H9 (cell line): ENCODE data around the gene BPIFB4. TPM values are rescaled to one million over a fixed set of nuclear protein-coding genes. Genes with fewer than 3 reads are reported as not detected.

Source experiments
- DNase-seq: peaks from one replicate; pipeline ENCODE4 v3.0.0-alpha.2; 2017
- H2AFZ ChIP-seq: one replicate; pipeline ENCODE4 v1.6.1; 2013; ENCODE audit warnings: mild to moderate bottlenecking, low read length, control low read depth, moderate library complexity
- H2AK5ac ChIP-seq: 2 replicates; pipeline ENCODE4 v1.6.1; 2013; ENCODE audit warnings: low read length, control low read depth, mixed read lengths; ENCODE audit not compliant: insufficient read length
- H2BK120ac ChIP-seq: one replicate; pipeline ENCODE4 v1.6.1; 2013; ENCODE audit warnings: low read depth, mild to moderate bottlenecking, low read length, control low read depth, inconsistent platforms; ENCODE audit not compliant: poor library complexity, severe bottlenecking
- H2BK12ac ChIP-seq: 2 replicates; pipeline ENCODE4 v1.6.1; 2013; ENCODE audit warnings: low read length, control low read depth, mixed read lengths, low read depth; ENCODE audit not compliant: insufficient read length
- H2BK15ac ChIP-seq: 2 replicates; pipeline ENCODE4 v1.6.1; 2013; ENCODE audit warnings: low read depth, low read length, control low read depth
- H2BK20ac ChIP-seq: one replicate; pipeline ENCODE4 v1.6.1; 2013; ENCODE audit warnings: low read depth, mild to moderate bottlenecking, low read length, control low read depth, inconsistent platforms; ENCODE audit not compliant: poor library complexity, severe bottlenecking
- H2BK5ac ChIP-seq: 2 replicates; pipeline ENCODE4 v1.6.1; 2013; ENCODE audit warnings: low read length, control low read depth, mixed read lengths; ENCODE audit not compliant: insufficient read length
- H3K14ac ChIP-seq: 2 replicates; pipeline ENCODE4 v1.6.1; 2013; ENCODE audit warnings: low read length, control low read depth; ENCODE audit not compliant: insufficient read depth
- H3K18ac ChIP-seq: 2 replicates; pipeline ENCODE4 v1.6.1; 2013; ENCODE audit warnings: low read depth, mild to moderate bottlenecking, mixed read lengths, low read length, control low read depth; ENCODE audit not compliant: insufficient read length
- H3K23ac ChIP-seq: 2 replicates; pipeline ENCODE4 v1.6.1; 2013; ENCODE audit warnings: low read length, control low read depth, mixed read lengths, low read depth; ENCODE audit not compliant: insufficient read length
- H3K23me2 ChIP-seq: 2 replicates; pipeline ENCODE4 v1.6.1; 2013; ENCODE audit warnings: low read depth, mild to moderate bottlenecking, mixed read lengths, low read length, control low read depth; ENCODE audit not compliant: insufficient read length, poor library complexity, severe bottlenecking
- H3K27ac ChIP-seq: 2 replicates; pipeline ENCODE4 v1.5.1; 2013; ENCODE audit warnings: low read length, control low read depth, mixed read lengths, low read depth; ENCODE audit not compliant: insufficient read length
- H3K27me3 ChIP-seq: 2 replicates; pipeline ENCODE4 v1.6.1; 2013; ENCODE audit warnings: low read length, control low read depth, inconsistent platforms; ENCODE audit not compliant: insufficient read depth
- H3K4ac ChIP-seq: 2 replicates; pipeline ENCODE4 v1.6.1; 2013; ENCODE audit warnings: low read depth, mild to moderate bottlenecking, control low read depth, inconsistent platforms, low read length, moderate library complexity
- H3K4me1 ChIP-seq: 2 replicates; pipeline ENCODE4 v1.6.1; 2013; ENCODE audit warnings: low read length, control low read depth, inconsistent platforms; ENCODE audit not compliant: insufficient read depth
- H3K4me2 ChIP-seq: 2 replicates; pipeline ENCODE4 v1.6.1; 2013; ENCODE audit warnings: low read length, control low read depth, mixed read lengths; ENCODE audit not compliant: insufficient read length, insufficient read depth
- H3K56ac ChIP-seq: 2 replicates; pipeline ENCODE4 v1.6.1; 2013; ENCODE audit warnings: low read depth, mild to moderate bottlenecking, mixed read lengths, low read length, control low read depth; ENCODE audit not compliant: insufficient read length
- H3K79me1 ChIP-seq: 2 replicates; pipeline ENCODE4 v1.6.1; 2013; ENCODE audit warnings: low read depth, mild to moderate bottlenecking, moderate library complexity, low read length, control low read depth, inconsistent platforms; ENCODE audit not compliant: insufficient read depth, poor library complexity, severe bottlenecking
- H3K79me2 ChIP-seq: 2 replicates; pipeline ENCODE4 v1.6.1; 2013; ENCODE audit warnings: low read length, control low read depth, inconsistent platforms; ENCODE audit not compliant: insufficient read depth
- H3K9ac ChIP-seq: 2 replicates; pipeline ENCODE4 v1.6.1; 2013; ENCODE audit warnings: low read length, control low read depth, mixed read lengths; ENCODE audit not compliant: insufficient read length; ENCODE audit errors: extremely low read depth
- H3K9me3 ChIP-seq: one replicate; pipeline ENCODE4 v1.6.1; 2013; ENCODE audit warnings: low read depth, low read length, inconsistent platforms; ENCODE audit not compliant: control insufficient read depth
- H3T11ph ChIP-seq: one replicate; pipeline ENCODE4 v1.6.1; 2013; ENCODE audit warnings: mild to moderate bottlenecking, low read length, control low read depth, inconsistent platforms
- H4K20me1 ChIP-seq: one replicate; pipeline ENCODE4 v1.6.1; 2013; ENCODE audit not compliant: control insufficient read depth, insufficient read length, insufficient read depth
- H4K5ac ChIP-seq: 2 replicates; pipeline ENCODE4 v1.6.1; 2013; ENCODE audit warnings: low read depth, mild to moderate bottlenecking, mixed read lengths, low read length, control low read depth; ENCODE audit not compliant: insufficient read length
- H4K8ac ChIP-seq: replicated peaks from 2 replicates; pipeline ENCODE4 v1.6.1; 2013; ENCODE audit warnings: low read length, control low read depth, mixed read lengths, low read depth; ENCODE audit not compliant: insufficient read length
- H4K91ac ChIP-seq: 2 replicates; pipeline ENCODE4 v1.6.1; 2013; ENCODE audit warnings: low read depth, mild to moderate bottlenecking, moderate library complexity, mixed read lengths, low read length, control low read depth; ENCODE audit not compliant: insufficient read length
- H3K27ac Mint-ChIP-seq, 3 experiments: 2 replicates in 2 of 3; 3 replicates in 1 of 3; pipeline ENCODE4 v1.8.0; 2020 to 2021; ENCODE audit warnings: mixed read lengths in 3 of 3, mild to moderate bottlenecking in 1 of 3, moderate library complexity in 1 of 3
- H3K27me3 Mint-ChIP-seq: 2 replicates; pipeline ENCODE4 v1.8.0; 2021; ENCODE audit warnings: low read depth, mild to moderate bottlenecking, moderate library complexity, mixed read lengths
- H3K36me3 Mint-ChIP-seq, 3 experiments: 2 replicates in 2 of 3; 3 replicates in 1 of 3; pipeline ENCODE4 v1.8.0; 2020 to 2021; ENCODE audit warnings: low read depth in 3 of 3, mixed read lengths in 3 of 3; ENCODE audit not compliant: insufficient read depth in 1 of 3
- H3K4me1 Mint-ChIP-seq, 2 experiments: 2 replicates each; pipeline ENCODE4 v1.8.0; 2020; ENCODE audit warnings: mixed read lengths in 2 of 2
- H3K4me3 Mint-ChIP-seq, 2 experiments: 2 replicates in 1 of 2; 3 replicates in 1 of 2; pipeline ENCODE4 v1.8.0; 2020 to 2021; ENCODE audit warnings: mild to moderate bottlenecking in 2 of 2, mixed read lengths in 2 of 2, moderate library complexity in 1 of 2
- H3K9me3 Mint-ChIP-seq, 2 experiments: 2 replicates in 1 of 2; 3 replicates in 1 of 2; pipeline ENCODE4 v1.8.0; 2020; ENCODE audit warnings: mild to moderate bottlenecking in 2 of 2, mixed read lengths in 2 of 2, moderate library complexity in 1 of 2
- WGBS: extraction: QIAGEN DNeasy Blood & Tissue Kit; methylation state at CpG from one replicate; pipeline ENCODE4 v1.1.7; 2013; ENCODE audit warnings: missing lambda C conversion rate, low lambda C conversion rate, mixed read lengths; ENCODE audit not compliant: insufficient read length; ENCODE audit errors: extremely low coverage; 5-methylcytosine and 5-hydroxymethylcytosine counted together
- total RNA-seq: library from RNA; stranded (reverse); gene quantifications from 2 replicates; pipeline ENCODE4 v1.2.1, GENCODE V29; 2021
- TF ChIP-seq, protein P1 (sequence below): fragments of 200-600 bp; sonication (generic); conservative IDR thresholded peaks from 3 replicates; pipeline ENCODE4 v1.8.0; 2021; ENCODE audit warnings: antibody characterized with exemption, mild to moderate bottlenecking

BPIFB4 gene
- total RNA-seq, 1 experiment from 2014 or later = not detected

DNA sequence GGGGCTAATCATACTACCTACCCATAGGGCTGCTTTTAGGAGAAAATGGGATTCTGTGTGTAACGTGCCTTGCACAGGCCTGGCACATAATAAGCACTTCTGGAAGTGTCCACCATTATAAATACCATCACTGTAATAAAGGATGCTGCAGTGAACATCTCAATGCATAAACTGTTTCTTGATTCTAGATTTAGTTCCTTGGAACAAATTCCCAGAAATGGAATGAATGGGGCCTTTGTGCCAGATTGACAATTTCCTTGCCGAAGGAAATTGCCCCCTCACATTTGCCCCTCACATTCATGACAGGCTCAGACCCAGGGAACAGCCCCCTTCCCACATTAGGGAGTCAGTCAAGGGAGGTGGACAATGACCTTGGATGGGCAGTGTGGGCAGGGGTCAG, 29.2 kb downstream of the BPIFB4 start:
- Mint-ChIP-seq H3K4me1 (peaks cover 3 to 4% of the 10 kb centered on the region in 2 experiments), H3K36me3 (peaks cover 3 to 7% (median 5%) of the 10 kb centered on the region in 3 experiments; a peak in 4 of 7 replicates), H3K27ac (no peak overlapping the region), H3K4me3 (no peak overlapping the region), H3K27me3 (peaks cover 17% of the 10 kb centered on the region), H3K9me3 (peaks cover 10% of the 10 kb centered on the region in 2 experiments)
- Histone ChIP-seq H2AK5ac (no peak overlapping the region), H3K79me2 (no peaks in the 10 kb centered on the region), H2BK20ac (no peak overlapping the region), H4K5ac (no peak overlapping the region), H3K4ac (no peak overlapping the region), H3K9me3 (no peaks in the 10 kb centered on the region), H3T11ph (no peak overlapping the region), H2BK12ac (no peak overlapping the region), H3K4me1 (no peaks in the 10 kb centered on the region), H3K23me2 (no peaks in the 10 kb centered on the region), H4K91ac (no peak overlapping the region), H2BK15ac (no peak overlapping the region), H3K56ac (no peak overlapping the region), H2AFZ (no peak overlapping the region), H3K27me3 (no peaks in the 10 kb centered on the region), H3K4me2 (no peak overlapping the region), H3K27ac (no peak overlapping the region), H4K8ac (no peak overlapping the region), H3K23ac (no peak overlapping the region), H2BK120ac (no peak overlapping the region), H2BK5ac (no peak overlapping the region), H3K14ac (no peak overlapping the region; the same call in 1 of the 2 replicates), H3K18ac (no peak overlapping the region), H3K79me1 (no peaks in the 10 kb centered on the region), H3K9ac (no peak overlapping the region), H4K20me1 (no peaks in the 10 kb centered on the region)
- DNase-seq = no peak
- TF ChIP-seq, protein P1, sequence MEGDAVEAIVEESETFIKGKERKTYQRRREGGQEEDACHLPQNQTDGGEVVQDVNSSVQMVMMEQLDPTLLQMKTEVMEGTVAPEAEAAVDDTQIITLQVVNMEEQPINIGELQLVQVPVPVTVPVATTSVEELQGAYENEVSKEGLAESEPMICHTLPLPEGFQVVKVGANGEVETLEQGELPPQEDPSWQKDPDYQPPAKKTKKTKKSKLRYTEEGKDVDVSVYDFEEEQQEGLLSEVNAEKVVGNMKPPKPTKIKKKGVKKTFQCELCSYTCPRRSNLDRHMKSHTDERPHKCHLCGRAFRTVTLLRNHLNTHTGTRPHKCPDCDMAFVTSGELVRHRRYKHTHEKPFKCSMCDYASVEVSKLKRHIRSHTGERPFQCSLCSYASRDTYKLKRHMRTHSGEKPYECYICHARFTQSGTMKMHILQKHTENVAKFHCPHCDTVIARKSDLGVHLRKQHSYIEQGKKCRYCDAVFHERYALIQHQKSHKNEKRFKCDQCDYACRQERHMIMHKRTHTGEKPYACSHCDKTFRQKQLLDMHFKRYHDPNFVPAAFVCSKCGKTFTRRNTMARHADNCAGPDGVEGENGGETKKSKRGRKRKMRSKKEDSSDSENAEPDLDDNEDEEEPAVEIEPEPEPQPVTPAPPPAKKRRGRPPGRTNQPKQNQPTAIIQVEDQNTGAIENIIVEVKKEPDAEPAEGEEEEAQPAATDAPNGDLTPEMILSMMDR = no peak
- no CpG with 5 or more reads among the region's 2 CpGs for WGBS
